Activated CD8-positive, alpha-beta memory T cell treated with anti-CD3 and anti-CD28 coated beads, Interleukin-2, amount 50 U/mL, for 24 hours (primary cell): ENCODE measurements around the gene BAD.
A peak's percentile ranks its signal among the peaks of the same experiment; 100 is the strongest.

ENCODE experiments used
- DNase-seq: peaks from one replicate; pipeline ENCODE4 v3.0.0-alpha.2; 2020; ENCODE audit errors: extremely low read depth

The BAD gene

DNA sequence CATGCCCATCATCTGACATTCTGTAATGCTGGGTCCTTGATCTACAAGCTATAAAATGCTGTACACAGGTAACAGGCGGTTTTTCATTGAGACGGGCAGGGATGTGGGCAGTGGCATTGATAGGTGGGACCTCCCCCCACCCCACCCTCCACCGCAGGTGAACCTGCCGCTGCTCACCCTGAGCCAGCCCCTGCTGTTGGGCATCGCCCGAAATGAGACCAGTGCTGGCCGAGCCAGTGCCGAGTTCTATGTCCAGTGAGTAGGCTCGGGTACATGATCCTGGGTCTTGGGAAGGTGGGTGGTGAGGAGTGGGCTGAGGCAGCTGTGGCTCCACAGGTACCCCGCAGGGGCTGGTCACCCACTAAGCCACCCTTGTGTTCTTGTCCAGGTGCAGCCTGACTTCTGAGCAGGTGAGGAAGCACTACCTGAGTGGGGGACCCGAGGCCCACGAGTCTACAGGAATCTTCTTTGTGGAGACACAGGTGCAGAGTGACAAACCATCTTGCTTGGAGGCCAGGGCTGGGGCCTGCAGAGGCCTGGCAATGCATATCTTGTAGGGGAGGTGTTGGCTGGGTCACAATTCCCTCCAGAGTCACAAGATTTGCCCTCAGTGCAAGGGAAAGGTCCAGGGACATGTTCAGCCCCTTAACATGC lies 55.2 kb downstream of the BAD start:
- DNase-seq, result no peak

DNA sequence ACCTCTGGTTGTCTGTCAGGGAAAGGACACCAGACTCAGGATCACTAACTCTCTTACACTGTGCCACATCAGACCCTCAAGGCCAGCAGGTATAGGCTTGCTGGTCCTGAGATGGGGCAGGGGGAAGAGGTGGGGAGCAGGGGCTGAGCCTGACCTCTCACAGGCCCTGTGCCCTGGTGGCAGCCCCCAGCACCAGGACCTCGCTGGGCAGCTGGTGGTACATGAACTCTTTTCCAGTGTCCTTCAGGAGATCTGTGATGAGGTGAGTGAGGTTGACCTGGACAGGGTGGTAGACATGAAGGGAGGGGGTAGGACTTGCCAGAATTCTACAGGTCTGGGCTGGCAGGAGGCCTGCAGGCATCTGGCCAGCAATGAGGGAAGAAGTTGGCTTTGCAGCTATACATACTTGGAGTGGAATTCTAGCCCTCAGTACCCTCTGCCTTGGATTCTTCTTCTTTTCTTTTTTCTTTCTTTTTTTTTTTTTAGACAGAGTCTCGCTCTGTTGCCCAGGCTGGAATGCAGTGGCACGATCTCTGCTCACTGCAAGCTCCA lies 57.0 kb downstream of the BAD start:
- DNase-seq, result no peak

DNA sequence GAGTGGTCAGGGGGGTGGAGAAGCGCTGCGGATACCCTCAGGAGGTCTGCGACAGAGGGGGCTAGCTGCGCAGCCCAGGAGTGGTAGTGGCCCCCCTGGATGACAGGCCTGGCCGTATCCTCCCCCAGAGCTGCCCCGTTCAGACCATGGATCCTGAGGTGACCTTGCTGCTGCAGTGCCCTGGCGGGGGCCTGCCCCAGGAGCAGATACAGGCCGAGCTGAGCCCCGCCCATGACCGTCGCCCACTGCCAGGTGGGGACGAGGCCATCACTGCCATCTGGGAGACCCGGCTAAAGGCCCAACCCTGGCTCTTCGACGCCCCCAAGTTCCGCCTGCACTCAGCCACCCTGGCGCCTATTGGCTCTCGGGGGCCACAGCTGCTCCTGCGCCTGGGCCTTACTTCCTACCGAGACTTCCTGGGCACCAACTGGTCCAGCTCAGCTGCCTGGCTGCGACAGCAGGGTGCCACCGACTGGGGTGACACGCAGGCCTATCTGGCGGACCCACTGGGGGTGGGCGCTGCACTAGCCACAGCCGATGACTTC lies 57.9 kb downstream of the BAD start:
- DNase-seq, result no peak

DNA sequence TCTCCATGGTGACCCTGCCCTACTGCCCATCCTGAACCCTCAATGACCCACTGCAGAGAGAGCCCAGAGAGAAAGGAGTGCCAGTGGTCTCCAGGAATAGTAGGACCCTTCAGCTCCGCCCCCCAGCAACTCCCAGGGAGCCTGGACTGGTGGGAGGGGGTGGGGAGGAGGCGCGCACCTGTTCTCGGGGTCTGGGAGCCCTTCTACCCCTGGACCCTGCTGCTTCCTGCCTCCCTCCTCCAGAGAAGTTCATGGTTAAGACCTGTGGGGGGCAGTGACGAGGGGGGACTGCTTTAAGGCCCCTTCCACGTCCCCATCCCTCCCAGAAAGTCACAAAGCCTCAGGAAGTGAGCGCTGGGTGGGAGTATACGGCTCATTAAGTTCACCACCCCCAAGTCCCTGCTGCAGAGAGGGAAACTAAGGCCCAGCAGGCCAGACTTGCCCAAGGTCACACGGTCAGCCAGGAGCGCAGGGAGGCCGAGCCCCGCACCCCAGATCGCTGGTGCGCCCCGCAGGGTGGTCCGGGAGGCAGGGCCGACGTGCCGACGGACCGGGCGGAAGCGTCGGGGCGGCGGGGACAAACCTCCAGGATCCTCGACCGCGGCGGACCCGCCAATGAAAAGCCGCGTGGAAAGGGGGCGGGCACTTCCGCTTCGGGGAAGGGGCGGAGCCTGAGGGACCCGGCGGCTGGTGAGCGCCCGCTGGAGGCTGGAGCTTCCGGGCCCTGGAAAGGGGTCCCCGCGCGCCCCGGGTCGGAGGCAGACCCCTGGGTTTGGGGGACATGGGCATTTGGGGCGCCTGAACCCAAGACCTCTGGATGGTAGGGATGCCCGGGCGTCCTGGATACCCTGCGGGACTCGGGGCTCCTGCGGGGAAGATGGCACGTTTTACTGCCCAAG lies 58.6 kb downstream of the BAD start, which contains the start of the genes NUDT22 and TRPT1:
NUDT22 (plus strand) TSS at position 667 of the 899 bp plus-strand sequence. CDS start 379 bp downstream, outside the sequence.
TRPT1 (minus strand) TSS at position 579 of the 899 bp plus-strand sequence; CDS start at position 253, 326 bp downstream.
- DNase-seq, result peak; percentile 80

DNA sequence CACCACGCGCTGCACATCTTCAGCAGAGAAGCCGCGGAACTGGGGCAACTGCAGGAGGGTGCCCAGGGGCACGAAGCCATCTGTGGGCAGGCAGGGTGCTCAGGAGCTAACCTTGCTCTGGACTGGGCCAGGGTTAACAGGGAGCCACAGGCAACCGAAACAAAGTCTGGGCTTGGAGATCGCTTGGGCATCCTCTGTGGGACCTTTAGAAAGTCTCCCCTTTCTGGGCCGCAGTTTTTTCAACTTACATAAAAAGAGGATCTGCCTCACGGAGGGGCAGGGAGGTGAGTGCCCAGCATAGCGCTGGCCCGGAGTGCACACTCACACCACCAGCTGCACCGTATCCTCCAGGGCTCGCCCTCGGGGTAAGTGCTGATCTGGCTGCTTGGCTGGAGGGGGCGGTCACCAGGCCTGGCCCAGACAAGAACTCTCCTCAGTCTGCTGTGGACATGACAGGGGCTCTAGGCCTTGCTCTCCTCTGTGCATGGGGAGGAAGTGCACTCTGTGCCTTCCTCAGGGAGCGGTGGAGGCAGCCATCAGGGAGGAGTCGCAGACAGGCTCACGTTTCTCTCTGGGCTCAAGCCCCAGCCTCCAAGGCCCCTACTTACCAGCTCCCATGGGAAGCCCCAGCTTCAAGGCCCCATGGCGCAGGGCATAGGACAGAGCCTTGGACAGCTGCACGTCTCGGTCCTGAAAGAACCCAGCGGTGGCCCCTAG lies 59.4 kb downstream of the BAD start:
- no peak for DNase-seq

DNA sequence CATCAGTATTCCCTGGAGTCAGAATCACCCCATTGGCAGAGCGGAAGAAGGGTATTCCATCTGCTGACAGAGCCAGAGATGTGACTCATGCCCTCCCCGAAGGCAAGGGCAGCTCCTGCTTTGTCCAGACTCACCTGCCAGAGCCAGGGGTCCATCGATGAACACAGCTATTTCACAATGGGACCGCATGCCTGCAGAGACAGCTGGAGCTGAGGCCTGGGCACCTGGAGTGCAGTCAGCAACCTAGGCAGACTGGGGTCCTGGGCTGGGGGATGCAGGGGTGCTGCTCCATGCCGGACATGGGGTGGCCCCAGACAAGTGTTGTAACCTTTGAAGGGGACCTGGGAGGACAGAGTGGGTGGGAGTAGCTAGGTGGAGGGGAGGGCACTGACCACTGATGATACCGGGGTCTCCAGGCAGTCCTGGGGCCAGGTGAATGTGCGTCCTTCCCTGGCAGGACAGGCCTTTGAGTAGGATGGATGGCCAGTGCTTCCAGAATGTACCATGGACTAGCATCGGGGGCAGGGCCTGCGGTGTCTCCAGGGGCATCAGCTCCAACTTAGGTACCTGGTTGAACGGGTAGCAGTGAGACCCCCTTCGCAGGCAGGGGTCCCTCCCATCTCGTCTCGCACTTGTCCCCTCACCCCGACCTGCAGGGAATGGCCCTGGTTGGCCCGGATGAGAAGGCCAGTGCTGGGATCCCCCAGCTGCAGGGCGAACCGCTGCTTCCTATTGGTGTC lies 60.1 kb downstream of the BAD start:
- no peak for DNase-seq

DNA sequence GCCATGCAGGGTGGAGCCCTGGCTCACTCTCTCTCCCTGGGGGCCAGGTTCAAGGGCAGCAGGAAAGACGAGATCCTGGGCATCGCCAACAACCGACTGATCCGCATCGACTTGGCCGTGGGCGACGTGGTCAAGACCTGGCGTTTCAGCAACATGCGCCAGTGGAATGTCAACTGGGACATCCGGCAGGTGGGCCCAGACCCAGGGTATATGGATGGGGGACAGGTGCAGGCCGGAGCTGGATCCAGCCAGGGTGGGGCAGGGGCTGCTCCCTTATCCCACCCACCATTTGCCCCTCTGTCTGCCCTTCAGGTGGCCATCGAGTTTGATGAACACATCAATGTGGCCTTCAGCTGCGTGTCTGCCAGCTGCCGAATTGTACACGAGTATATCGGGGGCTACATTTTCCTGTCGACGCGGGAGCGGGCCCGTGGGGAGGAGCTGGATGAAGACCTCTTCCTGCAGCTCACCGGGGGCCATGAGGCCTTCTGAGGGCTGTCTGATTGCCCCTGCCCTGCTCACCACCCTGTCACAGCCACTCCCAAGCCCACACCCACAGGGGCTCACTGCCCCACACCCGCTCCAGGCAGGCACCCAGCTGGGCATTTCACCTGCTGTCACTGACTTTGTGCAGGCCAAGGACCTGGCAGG lies 61.3 kb downstream of the BAD start:
- no peak for DNase-seq

DNA sequence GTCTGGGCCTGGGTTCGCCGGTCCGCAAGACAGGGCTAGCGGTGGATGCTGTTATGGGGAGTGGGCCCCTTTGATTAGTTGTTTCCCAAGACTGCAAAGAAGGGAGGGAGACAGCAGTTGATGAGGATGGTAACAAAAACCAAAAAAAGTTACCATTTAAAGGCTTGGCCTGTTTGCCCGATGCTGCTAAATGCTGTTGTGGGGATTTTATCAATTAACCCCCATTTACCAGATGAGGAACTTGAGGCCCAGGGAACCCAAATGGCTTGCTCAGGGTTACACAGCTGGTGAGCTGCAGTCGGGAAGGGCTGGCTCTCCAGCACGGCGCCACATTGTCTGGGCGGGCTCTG lies 61.8 kb downstream of the BAD start:
- DNase-seq, result no peak

DNA sequence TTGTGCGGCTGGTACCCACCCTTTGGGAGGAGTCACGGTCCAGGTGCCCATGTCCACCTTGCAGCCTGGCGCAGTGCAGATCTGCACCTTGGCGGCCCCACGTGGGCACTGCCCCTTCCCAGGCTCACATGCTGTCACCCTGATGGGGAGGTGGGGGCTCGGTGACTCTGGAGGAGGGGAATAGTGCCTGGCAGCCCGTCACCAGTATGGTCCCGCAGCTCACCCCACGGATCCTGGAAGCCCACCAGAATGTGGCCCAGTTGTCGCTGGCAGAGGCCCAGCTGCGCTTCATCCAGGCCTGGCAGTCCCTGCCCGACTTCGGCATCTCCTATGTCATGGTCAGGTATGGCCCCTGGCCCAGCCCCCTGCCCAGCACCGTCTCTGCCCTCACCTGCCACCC lies 63.7 kb downstream of the BAD start:
- DNase-seq, result no peak

DNA sequence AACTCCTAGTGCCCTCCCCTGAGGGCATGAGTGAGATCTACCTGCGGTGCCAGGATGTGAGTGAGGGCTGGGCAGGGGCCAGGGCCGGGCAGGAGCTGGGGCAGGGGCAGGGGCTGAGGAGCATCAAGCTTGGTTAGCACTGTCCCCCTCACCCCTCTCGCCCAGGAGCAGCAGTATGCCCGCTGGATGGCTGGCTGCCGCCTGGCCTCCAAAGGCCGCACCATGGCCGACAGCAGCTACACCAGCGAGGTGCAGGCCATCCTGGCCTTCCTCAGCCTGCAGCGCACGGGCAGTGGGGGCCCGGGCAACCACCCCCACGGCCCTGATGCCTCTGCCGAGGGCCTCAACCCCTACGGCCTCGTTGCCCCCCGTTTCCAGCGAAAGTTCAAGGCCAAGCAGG lies 64.2 kb downstream of the BAD start:
- DNase-seq, result no peak
